HG03342 (cell line): ENCODE data around the gene COL5A1.

Source experiments
- ATAC-seq: cut with Tn5 transposase; IDR thresholded peaks from one replicate; pipeline ENCODE4 v1.9.1; 2021; ENCODE audit warnings: mild to moderate bottlenecking, moderate library complexity; ENCODE audit not compliant: unreplicated experiment

Gene COL5A1

DNA sequence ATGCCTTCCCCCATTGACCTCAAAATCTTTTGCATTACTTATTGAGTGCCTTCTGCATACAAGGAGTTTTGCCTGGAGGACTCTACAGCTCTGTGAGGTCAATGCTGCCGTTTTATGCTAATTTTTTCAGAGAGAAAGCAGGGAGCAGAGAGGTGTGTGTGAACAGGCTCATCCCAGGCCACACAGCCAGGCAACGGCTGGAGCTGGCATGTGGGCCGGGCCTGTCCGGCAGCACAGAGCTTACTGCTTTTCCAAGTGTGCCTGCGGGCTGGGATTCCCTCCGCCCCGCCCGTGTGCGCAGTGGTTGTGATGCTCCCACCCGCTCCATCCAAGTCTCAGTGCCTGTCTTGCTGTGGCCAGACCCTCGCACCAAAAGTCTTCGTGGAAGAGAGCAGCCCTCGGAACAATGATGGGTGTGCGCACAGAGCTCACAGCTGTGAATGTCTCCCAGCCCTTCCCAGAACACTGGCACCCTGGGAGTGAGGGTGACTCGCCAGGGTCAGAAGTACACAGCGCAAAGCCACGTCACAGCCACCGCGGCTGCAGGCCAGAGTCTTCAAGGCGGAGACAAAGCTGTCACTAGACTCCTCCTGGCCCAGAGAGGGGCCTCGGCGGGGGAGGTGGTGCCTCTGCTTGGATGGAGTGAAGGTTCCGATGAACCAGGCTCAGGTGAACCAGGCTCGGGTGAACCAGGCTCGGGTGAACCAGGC, 82.8 kb downstream of the COL5A1 start:
- ATAC-seq: no peak

DNA sequence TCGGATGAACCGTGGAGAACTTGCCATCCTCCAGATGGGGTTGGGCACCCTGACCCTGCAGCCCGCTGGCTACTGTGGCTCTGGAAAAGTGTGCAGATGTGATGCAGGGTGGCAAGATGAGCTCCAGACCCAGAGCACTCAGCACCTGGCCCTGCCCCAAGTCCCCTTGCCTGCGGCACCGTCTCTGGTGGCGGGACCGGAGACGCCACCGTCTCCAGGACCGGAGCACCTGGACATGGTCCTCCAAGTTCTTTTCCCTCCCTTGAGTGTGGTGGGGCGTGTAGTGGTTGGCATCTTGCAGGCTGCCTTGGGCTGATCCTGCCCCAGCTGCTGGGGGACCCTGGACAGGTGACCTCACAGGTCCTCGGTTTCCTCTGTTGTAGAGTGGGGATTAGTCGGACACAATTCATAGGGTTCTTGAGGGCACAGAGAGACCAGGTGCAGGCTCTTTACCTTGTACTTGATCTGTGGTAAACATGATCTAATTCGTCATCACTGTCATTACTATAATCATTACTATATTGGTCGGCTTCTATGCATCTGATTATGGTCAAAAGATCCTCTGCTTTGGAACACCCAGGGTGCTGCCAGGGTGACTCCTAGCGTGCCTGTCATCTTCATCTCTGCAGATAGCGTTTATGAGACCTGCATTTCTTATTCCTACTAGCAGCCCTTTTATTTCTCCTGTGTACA, 83.5 kb downstream of the COL5A1 start:
- ATAC-seq: no peak

DNA sequence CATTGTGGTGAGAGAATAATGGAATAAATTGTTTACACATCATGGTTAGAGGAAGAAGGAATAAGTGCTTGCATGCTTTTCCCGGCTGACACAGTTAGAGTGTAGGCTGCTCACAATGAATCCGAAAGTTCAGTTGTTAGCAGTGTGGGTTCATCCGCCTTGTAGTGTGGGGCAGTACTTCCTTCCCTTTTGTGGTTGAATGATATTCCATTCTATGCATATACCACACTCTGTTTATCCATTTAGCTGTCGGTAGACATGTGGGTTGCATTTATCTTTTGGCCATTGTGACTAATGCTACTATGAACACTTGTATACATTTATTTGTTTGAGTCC, 84.0 kb downstream of the COL5A1 start:
- no peak for ATAC-seq

DNA sequence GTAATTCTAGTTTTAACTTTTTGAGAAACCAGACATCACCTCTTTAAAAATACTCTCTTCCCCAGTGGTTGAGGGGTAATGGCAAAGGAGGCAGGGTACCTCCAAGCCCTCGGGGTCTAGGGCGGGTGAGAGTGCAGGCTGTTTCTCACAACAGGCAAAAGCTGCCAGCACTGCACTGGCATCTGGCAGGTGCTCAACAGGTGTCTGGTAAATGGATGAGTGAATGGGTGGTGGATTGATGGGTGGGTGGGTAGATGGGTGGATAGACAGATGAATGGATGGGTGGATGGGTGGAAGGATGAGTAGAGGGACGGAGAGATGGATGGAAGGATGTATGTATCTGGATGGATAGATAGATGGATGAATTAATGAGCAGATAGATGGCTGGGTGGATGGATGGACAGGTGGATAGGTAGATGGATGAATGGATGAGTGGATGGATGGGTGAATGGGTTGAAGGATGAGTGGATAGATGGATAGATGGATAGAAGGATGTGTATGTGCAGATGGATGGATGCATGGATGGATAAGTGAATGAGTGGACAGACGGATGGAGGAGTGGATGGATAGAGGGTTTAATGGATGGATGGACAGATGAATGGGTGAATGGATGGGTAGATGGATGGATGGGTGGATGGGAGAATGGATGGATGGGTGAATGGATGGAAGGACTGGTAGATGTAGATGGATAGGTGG, 84.6 kb downstream of the COL5A1 start:
- no peak for ATAC-seq

DNA sequence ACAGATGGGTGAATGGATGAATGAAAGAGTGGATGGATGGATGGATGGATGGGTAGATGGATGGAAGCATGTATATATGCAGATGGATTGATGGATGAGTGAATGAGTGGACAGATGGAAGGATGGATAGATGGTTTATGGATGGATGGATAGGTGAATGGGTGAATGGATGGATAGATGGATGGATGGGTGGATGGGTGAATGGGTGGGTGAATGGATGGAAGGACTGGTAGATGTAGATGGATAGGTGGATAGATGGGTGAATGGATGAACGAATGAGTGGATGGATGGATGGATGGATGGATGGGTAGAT, 85.1 kb downstream of the COL5A1 start:
- ATAC-seq: no peak

DNA sequence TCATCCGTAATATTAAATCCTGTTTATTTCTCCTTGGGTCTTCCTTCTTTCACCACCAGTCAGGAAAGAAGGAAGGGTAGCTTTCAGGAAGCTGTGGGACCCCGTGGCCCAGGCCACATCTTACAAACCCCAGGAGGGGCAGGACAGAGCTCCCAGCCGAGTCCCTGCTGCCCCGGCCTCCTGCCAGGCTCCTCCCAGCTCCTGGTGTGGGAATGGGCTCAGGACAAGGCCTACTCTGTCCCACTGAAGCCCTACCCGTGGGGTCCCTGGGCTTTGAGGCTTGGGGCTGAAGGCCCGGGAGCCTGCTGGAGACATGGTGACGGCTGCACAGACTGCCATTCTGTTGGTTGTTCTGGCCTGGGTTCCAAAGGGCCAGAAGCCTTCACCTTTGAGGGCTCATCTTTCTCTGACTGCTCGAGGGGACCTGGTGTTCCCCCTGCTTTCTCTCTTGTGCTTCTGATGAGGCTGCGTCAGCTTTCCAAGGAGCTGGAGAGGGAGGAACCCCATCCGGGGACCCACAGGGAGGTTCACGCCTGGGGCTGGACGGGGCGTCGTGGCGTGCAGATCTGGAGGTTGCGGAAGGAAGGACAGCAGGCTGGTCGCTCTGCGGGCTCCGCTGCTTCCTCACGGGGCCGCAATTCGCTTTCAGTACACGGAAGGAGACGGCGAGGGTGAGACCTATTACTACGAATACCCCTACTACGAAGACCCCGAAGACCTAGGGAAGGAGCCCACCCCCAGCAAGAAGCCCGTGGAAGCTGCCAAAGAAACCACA, 86.6 kb downstream of the COL5A1 start:
- no peak for ATAC-seq

DNA sequence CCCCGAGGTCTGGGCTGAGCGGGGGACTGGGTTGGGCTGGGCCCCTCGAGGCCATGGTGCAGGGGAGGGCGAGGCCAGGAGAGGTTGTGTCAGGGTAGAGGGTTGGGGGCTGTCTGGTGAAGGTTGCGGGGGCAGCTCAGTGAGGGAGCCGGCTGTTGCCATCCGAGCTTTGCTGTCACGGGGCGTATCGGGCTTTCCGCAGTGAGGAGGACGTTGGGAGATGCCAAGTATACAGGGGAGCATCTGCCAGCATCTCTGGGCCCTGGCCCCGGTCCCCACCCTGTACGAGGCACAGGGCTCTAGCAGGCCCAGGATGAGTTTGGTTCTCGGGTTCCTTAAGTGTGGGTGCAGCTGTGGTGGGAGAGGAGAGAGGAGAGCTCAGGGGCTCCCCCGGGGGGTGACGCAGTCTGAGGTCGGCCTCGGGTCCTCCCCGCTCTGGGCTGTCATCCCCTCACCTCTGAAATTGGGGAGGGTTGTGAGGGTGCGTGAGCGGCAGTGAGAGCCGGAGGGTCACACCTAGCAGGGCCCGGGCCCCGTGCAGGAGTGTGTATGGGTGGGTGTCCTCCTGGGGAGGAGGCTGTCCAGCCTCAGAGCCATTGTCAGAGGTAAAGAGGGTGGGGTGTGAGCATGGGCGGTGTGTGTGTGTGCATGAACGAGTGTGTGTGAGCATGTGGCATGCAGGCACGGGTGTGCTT, 87.3 kb downstream of the COL5A1 start:
- no peak for ATAC-seq

DNA sequence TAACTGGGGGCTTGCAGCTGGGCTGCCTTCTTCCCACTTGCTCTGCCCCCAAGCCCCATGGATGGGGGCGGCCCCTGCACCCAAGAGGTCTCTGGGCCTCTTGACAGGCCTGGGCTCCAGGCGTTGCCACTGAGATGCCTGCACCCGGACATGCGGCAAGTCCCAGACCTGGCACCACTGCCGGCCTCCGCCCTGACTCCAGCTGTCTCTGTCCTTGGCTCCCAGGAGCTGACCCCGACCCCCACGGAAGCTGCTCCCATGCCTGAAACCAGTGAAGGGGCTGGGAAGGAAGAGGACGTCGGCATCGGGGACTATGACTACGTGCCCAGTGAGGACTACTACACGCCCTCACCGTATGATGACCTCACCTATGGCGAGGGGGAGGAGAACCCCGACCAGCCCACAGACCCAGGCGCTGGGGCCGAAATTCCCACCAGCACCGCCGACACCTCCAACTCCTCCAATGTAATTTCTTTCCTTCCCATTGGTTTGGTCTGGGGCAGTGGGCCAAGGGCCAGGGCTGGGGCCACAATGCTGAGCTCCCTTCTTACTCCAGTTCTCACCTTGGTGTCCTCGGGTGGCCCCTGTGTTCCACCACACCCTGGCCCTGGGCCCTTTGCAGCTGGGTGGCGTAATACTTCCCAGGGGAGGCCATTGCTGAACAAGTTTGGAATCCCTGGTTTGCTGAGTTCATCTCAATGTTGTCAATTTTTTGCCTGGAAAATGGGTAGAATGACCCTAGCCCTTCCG, 88.6 kb downstream of the COL5A1 start:
- ATAC-seq: no peak

DNA sequence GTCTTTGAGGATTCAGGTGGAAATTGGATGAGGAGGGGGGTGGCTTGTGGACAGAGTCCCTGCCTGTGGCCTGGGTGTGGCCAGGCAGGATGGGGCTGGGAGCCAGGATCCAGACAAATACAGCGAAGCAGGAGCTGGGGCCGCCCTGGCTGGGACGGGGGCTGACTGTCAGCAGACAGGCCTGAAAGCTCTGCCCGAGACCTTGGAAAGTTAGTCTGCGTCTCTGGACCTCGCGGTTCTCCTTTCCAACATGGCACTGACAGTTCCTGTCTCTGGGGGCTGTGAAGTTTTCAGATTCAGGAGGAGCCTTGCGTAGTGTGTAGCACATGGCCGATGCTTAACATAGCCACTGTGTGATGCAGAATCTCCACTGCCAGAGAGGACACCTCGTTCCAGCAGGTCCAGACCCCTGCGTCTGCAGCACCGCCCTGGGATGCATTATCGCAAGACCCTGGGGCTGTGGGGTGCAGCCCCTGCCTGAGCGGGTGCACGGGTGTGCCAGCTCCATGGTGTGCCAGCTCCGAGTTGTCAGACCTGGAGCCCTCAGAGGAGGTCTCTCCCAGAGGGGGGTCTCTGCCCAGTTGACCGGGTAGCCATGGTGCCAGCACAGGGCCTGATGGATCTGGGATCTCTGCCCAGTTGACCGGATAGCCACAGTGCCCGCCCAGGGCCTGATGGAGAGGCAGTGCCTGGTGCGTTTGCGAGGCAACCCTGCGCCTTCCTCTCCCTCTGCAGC, 89.3 kb downstream of the COL5A1 start:
- no peak for ATAC-seq

DNA sequence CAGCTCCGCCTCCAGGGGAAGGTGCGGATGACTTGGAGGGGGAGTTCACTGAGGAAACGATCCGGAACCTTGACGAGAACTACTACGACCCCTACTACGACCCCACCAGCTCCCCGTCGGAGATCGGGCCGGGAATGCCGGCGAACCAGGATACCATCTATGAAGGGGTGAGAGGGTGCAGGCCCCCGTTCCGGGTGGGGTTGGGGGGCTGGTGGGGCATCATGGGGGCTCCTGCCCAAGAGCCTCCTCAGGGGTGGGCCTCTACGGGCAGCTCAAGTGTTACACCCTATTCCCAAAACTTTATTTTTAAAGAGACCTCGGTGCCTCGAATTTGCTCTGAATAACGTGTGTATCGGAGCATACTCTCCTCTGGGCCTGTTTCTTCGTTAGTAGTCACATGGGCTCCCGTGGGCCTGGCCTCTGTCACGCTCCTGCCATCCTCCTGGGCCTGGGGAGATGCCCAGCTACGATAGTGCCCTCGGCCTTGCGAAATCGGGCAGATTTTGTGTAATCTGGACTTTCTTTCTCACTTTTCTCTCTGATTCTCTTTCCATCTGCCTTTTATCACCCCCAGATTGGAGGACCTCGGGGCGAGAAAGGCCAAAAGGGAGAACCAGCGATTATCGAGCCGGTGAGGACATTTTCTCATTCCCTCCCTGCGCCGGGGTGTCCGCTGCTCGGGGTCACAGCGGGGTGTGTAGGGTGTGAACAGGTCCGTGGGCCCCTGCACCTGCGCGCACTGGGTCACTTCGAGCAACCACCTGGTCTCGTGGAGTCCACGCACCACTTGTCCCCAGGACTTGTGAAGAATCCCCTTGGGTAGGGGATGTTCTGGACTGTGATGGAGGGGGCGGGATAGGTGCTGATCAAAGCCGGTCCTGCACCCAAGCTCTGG, 90.1 kb downstream of the COL5A1 start:
- ATAC-seq: no peak

DNA sequence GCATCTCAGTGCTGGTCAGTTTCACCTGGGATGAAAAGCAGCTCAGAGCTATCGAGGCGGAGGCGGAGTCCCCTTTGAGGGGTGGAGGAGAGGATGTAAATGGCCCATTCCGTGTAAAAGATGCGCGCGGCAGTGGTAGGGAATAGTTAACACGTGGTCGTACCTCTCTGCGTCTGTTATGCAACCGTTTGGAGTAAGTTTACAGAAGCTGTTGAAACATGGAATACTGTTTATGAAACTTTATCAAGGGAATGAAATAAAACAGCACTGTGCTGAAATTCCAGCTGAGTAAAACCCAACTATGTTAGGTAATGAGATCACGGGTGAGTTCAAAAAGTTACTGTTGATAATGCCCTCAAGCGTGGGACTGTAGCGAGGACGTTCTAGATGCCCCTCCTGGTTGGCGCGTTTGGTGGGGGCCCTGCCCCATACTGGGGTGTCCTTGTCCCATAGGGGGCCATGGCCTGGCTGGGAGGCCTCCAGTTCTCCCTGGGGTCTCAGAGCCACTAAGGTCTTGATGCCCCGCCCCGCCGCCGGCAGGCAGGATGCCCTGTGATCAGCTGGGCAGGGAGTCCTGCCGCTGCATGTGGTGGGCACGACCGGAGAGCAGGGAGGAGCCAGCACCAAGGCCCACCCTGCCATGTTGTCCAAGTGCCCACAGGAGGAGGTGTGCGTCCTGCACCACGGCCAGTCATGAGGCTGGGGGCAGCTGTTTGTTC, 90.9 kb downstream of the COL5A1 start:
- ATAC-seq: no peak

DNA sequence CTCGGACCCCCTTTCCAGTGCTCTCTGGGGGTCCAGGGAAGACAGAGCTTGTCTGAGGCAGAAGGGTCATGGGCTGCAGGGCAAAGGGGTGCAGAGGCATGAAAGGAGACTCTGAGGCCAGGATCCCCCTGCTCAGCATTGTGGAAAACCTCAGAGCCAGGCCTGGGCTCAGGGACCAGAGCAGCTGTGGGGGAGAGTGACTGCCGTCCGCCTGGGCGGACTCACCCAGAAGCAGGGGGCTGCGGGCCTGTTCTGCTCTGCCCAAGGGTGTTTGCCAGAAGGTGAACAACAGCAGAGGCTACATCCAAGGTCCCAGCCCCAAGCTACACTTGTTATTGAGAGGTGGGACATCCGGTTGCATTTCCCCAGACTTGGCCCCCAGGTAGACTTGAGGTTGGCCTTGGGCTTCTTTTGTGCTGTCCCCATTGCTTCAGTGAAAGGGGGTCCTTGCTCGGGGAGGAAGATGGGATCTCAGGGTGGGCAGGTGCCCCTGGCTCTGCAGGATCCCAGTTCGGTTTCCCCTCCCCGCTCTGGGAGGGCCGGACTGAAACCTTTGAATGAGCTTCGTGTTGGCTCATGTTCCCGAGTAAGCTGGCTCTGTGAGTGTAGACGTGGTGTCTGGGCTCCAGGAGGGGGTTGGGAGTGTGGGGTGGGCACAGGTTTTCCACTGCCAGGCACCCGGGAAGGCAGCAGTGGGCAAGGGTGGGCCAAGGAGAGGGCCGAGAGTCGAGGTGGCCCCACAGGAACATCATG, 92.1 kb downstream of the COL5A1 start:
- ATAC-seq: no peak

DNA sequence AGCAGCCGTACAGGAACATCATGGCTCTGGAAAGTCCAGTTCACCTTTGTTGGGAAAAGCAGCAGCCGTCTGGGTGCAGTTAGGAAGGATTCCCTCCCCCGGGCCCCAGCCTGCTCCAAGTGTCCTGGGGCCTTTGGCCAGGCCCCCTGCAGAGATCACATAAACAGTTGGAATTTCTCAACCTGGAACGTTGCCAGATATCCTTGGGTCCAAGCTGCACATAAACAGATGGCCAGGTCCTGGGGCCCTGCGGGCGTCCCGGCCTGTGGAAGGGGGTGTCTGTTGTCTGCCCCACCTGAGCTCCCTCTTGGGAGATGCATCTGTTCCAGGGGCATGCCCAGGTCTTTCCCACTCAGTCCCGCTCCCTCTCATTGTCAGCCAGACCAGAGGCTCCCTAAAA, 92.7 kb downstream of the COL5A1 start:
- ATAC-seq: no peak

DNA sequence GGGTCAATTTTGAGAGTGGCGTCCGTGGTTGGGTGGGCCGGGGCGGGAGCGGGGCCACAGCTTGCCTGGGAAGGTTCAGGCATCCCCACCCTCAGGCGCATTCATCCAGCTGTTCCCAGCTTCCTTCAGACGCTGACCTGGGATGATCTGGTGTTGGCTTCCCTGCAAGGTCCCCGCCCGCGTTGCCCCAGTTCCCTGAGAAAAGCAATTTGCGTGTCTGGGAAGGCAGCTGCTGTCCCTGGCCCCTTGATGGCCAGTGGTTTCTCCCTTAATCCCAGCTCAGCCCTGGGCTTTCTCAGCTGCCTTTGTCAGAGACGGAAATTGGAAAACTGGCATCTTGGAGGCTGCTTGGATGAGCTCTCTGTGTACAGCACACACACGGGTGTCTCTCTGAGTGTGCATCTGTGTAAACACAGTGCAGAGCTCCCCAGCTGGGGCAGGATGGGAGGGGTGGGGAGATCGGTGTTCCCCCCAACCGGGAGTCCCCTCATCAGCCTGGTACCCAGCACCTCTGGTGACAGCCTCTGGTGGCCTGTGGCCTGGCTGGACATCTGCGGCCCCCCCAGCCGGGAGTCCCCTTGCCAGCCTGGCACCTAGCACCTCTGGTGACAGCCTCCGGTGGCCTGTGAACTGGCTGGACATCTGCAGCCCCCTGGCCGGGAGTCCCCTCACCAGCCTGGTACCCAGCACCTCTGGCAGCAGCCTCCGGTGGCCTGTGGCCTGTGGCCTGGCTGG, 94.0 kb downstream of the COL5A1 start:
- no peak for ATAC-seq

DNA sequence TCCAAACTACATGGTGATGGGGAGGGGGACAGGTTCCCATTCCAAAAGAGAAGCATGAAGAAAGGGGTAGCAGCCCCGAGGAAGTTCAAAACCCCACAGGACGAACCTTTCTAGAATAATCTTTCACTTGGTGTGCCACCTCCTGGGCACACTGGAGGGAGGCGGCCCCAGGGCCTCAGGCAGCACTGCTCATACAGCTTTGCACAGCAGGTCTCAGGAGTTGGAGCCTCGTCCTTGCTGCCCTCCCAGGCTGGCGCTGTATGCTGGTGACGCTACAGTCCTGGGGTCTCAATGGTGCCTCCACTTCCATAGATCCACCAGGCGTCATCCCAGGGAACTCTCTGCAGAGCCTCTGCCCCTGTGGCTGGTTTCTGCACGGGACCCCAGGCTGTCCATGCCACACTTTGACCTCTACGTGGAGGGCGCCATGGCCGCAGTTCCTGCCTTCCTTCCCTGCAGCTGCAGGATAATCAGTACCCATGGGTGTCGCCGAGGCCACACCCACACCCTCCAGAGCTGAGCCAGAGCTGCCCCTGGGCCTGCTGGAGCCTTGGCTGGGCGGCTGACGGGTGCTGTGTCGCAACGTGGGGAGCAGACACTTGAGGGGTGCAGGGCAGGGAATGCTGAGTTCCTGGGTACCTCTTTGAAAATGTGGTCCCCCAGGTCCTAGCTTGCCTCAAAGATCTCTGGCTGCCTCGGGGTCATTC, 95.3 kb downstream of the COL5A1 start:
- no peak for ATAC-seq
